ENCODE measurements around the gene ZNF346. TPM values are rescaled to one million over a fixed set of nuclear protein-coding genes. Genes with fewer than 3 reads are reported as not detected.

The ZNF346 gene
- total RNA-seq, 1 donor from 2014 or later: 13.0 TPM

GRCh38 chr5:177093803-177094202 is 71.3 kb downstream of the ZNF346 start:
- no peak for DNase-seq (ENCODE audit: low spot score)

- peak; percentile 56 for DNase-seq (ENCODE audit: low spot score)
Observed at GRCh38 chr5:177094224-177095087, 72.0 kb downstream of the ZNF346 start.

GRCh38 chr5:177095088-177095669 is 72.7 kb downstream of the ZNF346 start:
- no peak for DNase-seq (ENCODE audit: low spot score)

GRCh38 chr5:177096162-177097015 is 73.9 kb downstream of the ZNF346 start:
- no peak for DNase-seq (ENCODE audit: low spot score)

- no peak for DNase-seq (ENCODE audit: low spot score)
Observed at GRCh38 chr5:177097016-177097985, 74.8 kb downstream of the ZNF346 start.

GRCh38 chr5:177098120-177098469 is 75.6 kb downstream of the ZNF346 start:
- DNase-seq (ENCODE audit: low spot score): no peak

- DNase-seq (ENCODE audit: low spot score): peak; percentile 61
Observed at GRCh38 chr5:177098470-177099141, 76.1 kb downstream of the ZNF346 start.

GRCh38 chr5:177099422-177100093 is 77.1 kb downstream of the ZNF346 start:
- no peak for DNase-seq (ENCODE audit: low spot score)

GRCh38 chr5:177100714-177101121 is 78.2 kb downstream of the ZNF346 start:
- no peak for DNase-seq (ENCODE audit: low spot score)

- DNase-seq (ENCODE audit: low spot score): no peak
Observed at GRCh38 chr5:177103523-177104253, 81.2 kb downstream of the ZNF346 start.

GRCh38 chr5:177105691-177106476 is 83.4 kb downstream of the ZNF346 start:
- no peak for DNase-seq (ENCODE audit: low spot score)

- DNase-seq (ENCODE audit: low spot score): no peak
Observed at GRCh38 chr5:177107159-177107558, 84.7 kb downstream of the ZNF346 start.

- DNase-seq (ENCODE audit: low spot score): no peak
Observed at GRCh38 chr5:177109810-177110209, 87.3 kb downstream of the ZNF346 start.

- DNase-seq (ENCODE audit: low spot score): no peak
Observed at GRCh38 chr5:177111720-177112394, 89.4 kb downstream of the ZNF346 start.

GRCh38 chr5:177112589-177113220 is 90.2 kb downstream of the ZNF346 start:
- DNase-seq (ENCODE audit: low spot score): no peak

- peak; percentile 79 for DNase-seq (ENCODE audit: low spot score)
Observed at GRCh38 chr5:177113566-177114424, 91.3 kb downstream of the ZNF346 start.
